Skeletal muscle tissue (tissue), 4 donors: ENCODE results near the gene HIKESHI. TPM values are rescaled to one million over a fixed set of nuclear protein-coding genes. Genes with fewer than 3 reads are reported as not detected.

Experiments used
- H3K27ac ChIP-seq: one replicate; pipeline ENCODE4 v1.7.0; 2013; ENCODE audit warnings: mild to moderate bottlenecking, low read depth, low read length, inconsistent platforms
- H3K27me3 ChIP-seq, 3 donors: one replicate each; pipeline ENCODE4 v1.7.0; 2013; ENCODE audit warnings: low read length in 3 of 3; ENCODE audit not compliant: control insufficient read depth in 3 of 3, insufficient read depth in 3 of 3
- H3K36me3 ChIP-seq, 3 donors: one replicate each; pipeline ENCODE4 v1.7.0; 2013; ENCODE audit warnings: low read length in 3 of 3; ENCODE audit not compliant: control insufficient read depth in 3 of 3, insufficient read depth in 3 of 3
- H3K4me1 ChIP-seq, 3 donors: one replicate each; pipeline ENCODE4 v1.7.0; 2013; ENCODE audit warnings: low read length in 3 of 3, mild to moderate bottlenecking in 3 of 3; ENCODE audit not compliant: control insufficient read depth in 3 of 3, insufficient read depth in 3 of 3
- H3K4me3 ChIP-seq, 3 donors: one replicate each; pipeline ENCODE4 v1.7.0; 2013; ENCODE audit warnings: low read length in 3 of 3
- H3K9ac ChIP-seq, 3 donors: one replicate each; pipeline ENCODE4 v1.7.0; 2013; ENCODE audit warnings: low read length in 3 of 3, mild to moderate bottlenecking in 3 of 3, moderate library complexity in 2 of 3, low read depth in 1 of 3
- H3K9me3 ChIP-seq, 3 donors: one replicate each; pipeline ENCODE4 v1.7.0; 2013; ENCODE audit warnings: low read length in 3 of 3; ENCODE audit not compliant: control insufficient read depth in 3 of 3
- total RNA-seq: library from RNA; depleted of rRNA; stranded (reverse); fragments of >200 nt; gene quantifications from one replicate; pipeline ENCODE4 v1.2.3, GENCODE V29; 2014
- donor health status: Osteomylitis.

HIKESHI gene
- total RNA-seq: 59.0 TPM

GRCh38 chr11:86302092-86302793 is at the start of gene HIKESHI:
TSS of gene HIKESHI (plus strand) at chr11:86302240. CDS start at chr11:86302449, 209 bp downstream.
- Histone ChIP-seq H3K4me1 (peaks cover 0 to 15% (median 11%) of the 10 kb centered on the region in 3 donors), H3K9me3 (no peaks in the 10 kb centered on the region), H3K9ac (peak within 1 kb of the TSS; percentile 91 to 99 (median 96)), H3K36me3 (no peaks in the 10 kb centered on the region), H3K27me3 (no peaks in the 10 kb centered on the region), H3K27ac (peak within 1 kb of the TSS; percentile 86), H3K4me3 (peak within 1 kb of the TSS; percentile 96 to 99 (median 98))

GRCh38 chr11:86255896-86256295 is 46.1 kb upstream of the HIKESHI start:
- Histone ChIP-seq H3K36me3 (peaks cover 3 to 11% (median 4%) of the 10 kb centered on the region in 3 donors), H3K9ac (no peak overlapping the region), H3K27ac (no peak overlapping the region), H3K4me3 (no peak overlapping the region), H3K9me3 (no peaks in the 10 kb centered on the region), H3K4me1 (no peaks in the 10 kb centered on the region), H3K27me3 (no peaks in the 10 kb centered on the region)

GRCh38 chr11:86256608-86257007 is 45.4 kb upstream of the HIKESHI start:
- Histone ChIP-seq H3K36me3 (peaks cover 4 to 15% (median 5%) of the 10 kb centered on the region in 3 donors), H3K4me1 (no peaks in the 10 kb centered on the region), H3K9me3 (no peaks in the 10 kb centered on the region), H3K27ac (no peak overlapping the region), H3K27me3 (no peaks in the 10 kb centered on the region), H3K4me3 (no peak overlapping the region), H3K9ac (no peak overlapping the region)

- Histone ChIP-seq H3K4me1 (no peaks in the 10 kb centered on the region), H3K27me3 (no peaks in the 10 kb centered on the region), H3K9me3 (no peaks in the 10 kb centered on the region), H3K4me3 (no peak overlapping the region), H3K36me3 (peaks cover 7 to 19% (median 11%) of the 10 kb centered on the region in 3 donors), H3K9ac (no peak overlapping the region), H3K27ac (no peak overlapping the region)
Observed at GRCh38 chr11:86257446-86257845, 44.6 kb upstream of the HIKESHI start.

- H3K4me1 ChIP-seq: no peaks in the 10 kb centered on the region
- no peak overlapping the region for H3K4me3 ChIP-seq
- peaks cover 7 to 25% (median 18%) of the 10 kb centered on the region in 3 donors for H3K36me3 ChIP-seq
- no peak overlapping the region for H3K9ac ChIP-seq
- H3K27me3 ChIP-seq: no peaks in the 10 kb centered on the region
- H3K27ac ChIP-seq: no peak overlapping the region
- H3K9me3 ChIP-seq: no peaks in the 10 kb centered on the region
Observed at GRCh38 chr11:86259730-86260129, 42.3 kb upstream of the HIKESHI start.

DNA sequence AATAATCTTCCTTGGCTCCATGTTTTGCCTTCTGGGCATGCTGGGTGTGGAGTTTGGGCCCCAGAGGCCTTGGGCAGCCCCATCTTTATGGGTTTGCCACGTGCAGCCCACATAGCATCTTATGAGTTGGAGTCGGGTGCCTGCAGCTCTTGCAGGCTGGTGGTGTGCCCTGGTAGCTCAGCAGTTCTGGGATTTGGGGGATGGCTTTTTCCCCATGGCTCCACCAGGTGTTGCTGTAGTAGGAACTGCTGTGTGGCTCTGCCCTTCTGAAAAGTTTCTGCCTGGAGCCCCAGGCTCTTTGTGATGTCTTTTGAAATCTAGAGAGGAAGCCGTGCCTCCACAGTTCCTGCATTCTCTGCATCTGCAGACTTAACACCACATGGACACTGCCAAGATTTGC is 40.7 kb upstream of the HIKESHI start:
- no peak overlapping the region for H3K27ac ChIP-seq
- H3K36me3 ChIP-seq: peaks cover 7 to 25% (median 15%) of the 10 kb centered on the region in 3 donors
- H3K9ac ChIP-seq: no peak overlapping the region
- H3K4me1 ChIP-seq: no peaks in the 10 kb centered on the region
- no peak overlapping the region for H3K4me3 ChIP-seq
- no peaks in the 10 kb centered on the region for H3K9me3 ChIP-seq
- H3K27me3 ChIP-seq: no peaks in the 10 kb centered on the region

GRCh38 chr11:86262387-86262786 is 39.7 kb upstream of the HIKESHI start:
- no peak overlapping the region for H3K27ac ChIP-seq
- no peaks in the 10 kb centered on the region for H3K4me1 ChIP-seq
- H3K4me3 ChIP-seq: no peak overlapping the region
- no peaks in the 10 kb centered on the region for H3K27me3 ChIP-seq
- H3K9ac ChIP-seq: no peak overlapping the region
- peaks cover 7 to 25% (median 15%) of the 10 kb centered on the region in 3 donors for H3K36me3 ChIP-seq
- H3K9me3 ChIP-seq: no peaks in the 10 kb centered on the region

DNA sequence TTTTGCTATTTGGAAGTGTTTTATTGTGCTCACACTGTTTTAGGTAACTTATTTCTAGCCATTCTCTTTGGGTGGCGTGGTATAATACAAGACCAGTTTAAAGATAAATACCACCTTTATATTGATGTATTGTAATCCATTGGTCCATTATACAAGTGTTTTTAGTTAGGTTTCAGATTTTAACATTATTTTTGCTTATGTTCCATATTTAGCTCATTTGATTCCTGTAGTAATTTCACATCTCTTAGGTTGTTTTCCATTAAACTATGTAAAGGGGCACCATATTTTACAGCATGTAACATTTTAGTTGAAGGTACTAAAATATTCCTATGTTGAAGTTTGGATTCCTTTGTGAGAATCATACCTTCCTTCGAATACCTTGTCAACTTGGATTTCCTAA is 37.4 kb upstream of the HIKESHI start:
- H3K9me3 ChIP-seq: no peaks in the 10 kb centered on the region
- H3K4me3 ChIP-seq: no peak overlapping the region
- H3K27ac ChIP-seq: no peak overlapping the region
- no peaks in the 10 kb centered on the region for H3K27me3 ChIP-seq
- no peak overlapping the region for H3K9ac ChIP-seq
- H3K36me3 ChIP-seq: peaks cover 3 to 25% (median 12%) of the 10 kb centered on the region in 3 donors
- no peaks in the 10 kb centered on the region for H3K4me1 ChIP-seq

GRCh38 chr11:86265194-86265593 is 36.8 kb upstream of the HIKESHI start:
- Histone ChIP-seq H3K27me3 (no peaks in the 10 kb centered on the region), H3K4me1 (no peaks in the 10 kb centered on the region), H3K4me3 (no peak overlapping the region), H3K36me3 (peaks cover 3 to 22% (median 14%) of the 10 kb centered on the region in 3 donors), H3K9ac (no peak overlapping the region), H3K27ac (no peak overlapping the region), H3K9me3 (no peaks in the 10 kb centered on the region)

- peaks cover 0 to 9% (median 0%) of the 10 kb centered on the region in 3 donors for H3K36me3 ChIP-seq
- H3K4me1 ChIP-seq: no peaks in the 10 kb centered on the region
- H3K27me3 ChIP-seq: no peaks in the 10 kb centered on the region
- no peak overlapping the region for H3K9ac ChIP-seq
- no peak overlapping the region for H3K27ac ChIP-seq
- no peaks in the 10 kb centered on the region for H3K9me3 ChIP-seq
- H3K4me3 ChIP-seq: no peak overlapping the region
Observed at GRCh38 chr11:86269645-86270044, 32.4 kb upstream of the HIKESHI start.
